Stimulated activated CD8-positive, alpha-beta memory T cell treated with anti-CD3 and anti-CD28 coated beads, Interleukin-4, amount 100 ng/mL, for 24 hours (primary cell): ENCODE results near the gene TAL2.

Source experiments
- DNase-seq: peaks from one replicate; pipeline ENCODE4 v3.0.0-alpha.2; 2020; ENCODE audit warnings: low read depth

TAL2 gene

DNA sequence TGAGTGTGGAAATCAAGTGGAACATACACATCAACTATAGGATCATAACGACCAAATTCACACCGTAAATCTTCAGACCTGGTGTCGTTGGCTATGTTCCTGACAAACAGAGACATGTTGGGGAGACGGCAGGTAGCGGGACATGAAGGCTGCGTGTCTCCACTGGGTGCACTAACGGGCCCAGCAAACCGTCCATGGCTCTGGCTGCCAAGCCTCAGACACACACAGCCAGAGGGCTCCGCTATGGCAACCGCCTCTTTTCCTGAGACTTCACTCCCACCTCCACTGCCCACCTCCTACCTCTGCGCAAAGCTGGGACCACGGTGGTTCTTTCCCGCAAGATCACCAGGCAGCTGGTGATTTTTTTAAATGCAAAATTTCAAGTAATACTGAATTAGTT, 48.4 kb downstream of the TAL2 start:
- DNase-seq, result no peak

DNA sequence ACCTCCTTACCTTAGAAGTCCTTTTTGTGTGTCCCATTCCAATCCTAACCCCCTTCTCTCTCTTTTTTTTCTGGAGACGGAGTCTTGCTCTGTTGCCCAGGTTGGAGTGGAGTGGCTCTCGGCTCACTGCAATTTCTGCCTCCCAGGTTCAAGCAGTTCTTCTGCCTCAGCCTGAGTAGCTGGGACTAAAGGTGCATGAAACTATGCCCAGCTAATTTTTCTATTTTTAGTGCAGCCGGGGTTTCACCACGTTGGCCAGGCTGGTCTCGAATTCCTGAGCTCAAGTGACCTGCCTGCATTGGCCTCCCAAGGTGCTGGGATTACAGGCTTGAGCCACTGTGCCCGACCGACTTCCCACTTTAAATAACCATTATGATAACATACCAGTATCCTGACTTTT, 49.6 kb downstream of the TAL2 start:
- no peak for DNase-seq

DNA sequence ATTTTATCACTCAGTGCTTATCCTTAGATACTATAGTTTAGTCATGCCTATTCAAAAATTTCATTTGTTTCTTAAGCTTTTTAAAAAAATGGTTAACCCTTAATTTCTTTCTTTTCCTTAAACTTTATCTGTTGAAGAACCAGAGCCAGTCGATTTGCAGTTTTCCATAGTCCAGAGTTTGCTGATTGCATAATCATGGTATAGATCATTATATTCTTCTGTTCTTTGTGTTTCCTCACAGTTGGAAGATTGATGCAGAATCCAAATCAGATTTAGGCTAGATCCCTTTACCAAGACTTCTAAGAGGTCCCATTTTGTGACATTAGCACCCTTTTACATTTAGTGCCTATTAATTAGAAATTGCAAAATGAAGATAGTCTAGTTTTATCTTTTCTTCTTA, 50.0 kb downstream of the TAL2 start:
- DNase-seq, result no peak
